Jurkat, Clone E6-1 (cell line): Measurements from ENCODE around the gene DDX19B.
"Not testable (repeated sequence)": the region's sequence is repeated elsewhere in the genome, so short reads cannot be mapped to it uniquely, and the experiment has no call there.

ENCODE experiments used
- DNase-seq: peaks from one replicate; pipeline ENCODE4 v3.0.0-alpha.2; 2011; ENCODE audit warnings: low read depth, low spot score
- H3K4me3 ChIP-seq: 2 replicates; pipeline ENCODE4 v1.5.1; 2011; ENCODE audit warnings: mild to moderate bottlenecking, low read length, control low read depth, moderate library complexity

DDX19B gene

GRCh38 chr16:70337814-70338213 is 38.8 kb downstream of the DDX19B start:
- H3K4me3 ChIP-seq, result no peak overlapping the region
- DNase-seq, result no peak

DNA sequence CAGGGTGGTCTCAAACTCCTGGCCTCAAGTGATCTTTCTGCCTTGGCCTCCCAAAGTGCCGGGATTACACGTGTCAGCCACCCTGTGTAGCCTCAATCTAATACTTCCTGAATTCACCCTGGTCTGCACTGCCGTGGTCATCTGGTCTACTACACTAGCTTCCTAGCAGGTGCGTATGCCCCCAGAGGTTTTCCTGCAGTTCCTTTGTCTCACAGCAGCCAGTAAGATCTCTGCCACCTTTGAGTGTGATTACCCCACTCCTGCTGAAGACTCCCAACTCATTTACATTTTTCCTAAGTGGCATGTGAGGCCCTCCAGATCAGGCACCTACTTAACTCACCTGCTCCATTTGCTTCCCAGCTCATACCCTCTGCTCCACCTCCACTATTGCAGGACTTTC is 42.6 kb downstream of the DDX19B start:
- no peak overlapping the region for H3K4me3 ChIP-seq
- no peak for DNase-seq

- H3K4me3 ChIP-seq, result no peak overlapping the region
- DNase-seq, result no peak
These were observed 43.0 kb downstream of the DDX19B start for GRCh38 chr16:70342016-70342415.

GRCh38 chr16:70345840-70346239 is 46.9 kb downstream of the DDX19B start:
- DNase-seq, result no peak
- H3K4me3 ChIP-seq, result peak overlapping the region; percentile 80

- DNase-seq, result no peak
- H3K4me3 ChIP-seq, result no peak overlapping the region
These were observed 50.0 kb downstream of the DDX19B start for GRCh38 chr16:70348991-70349390.

DNA sequence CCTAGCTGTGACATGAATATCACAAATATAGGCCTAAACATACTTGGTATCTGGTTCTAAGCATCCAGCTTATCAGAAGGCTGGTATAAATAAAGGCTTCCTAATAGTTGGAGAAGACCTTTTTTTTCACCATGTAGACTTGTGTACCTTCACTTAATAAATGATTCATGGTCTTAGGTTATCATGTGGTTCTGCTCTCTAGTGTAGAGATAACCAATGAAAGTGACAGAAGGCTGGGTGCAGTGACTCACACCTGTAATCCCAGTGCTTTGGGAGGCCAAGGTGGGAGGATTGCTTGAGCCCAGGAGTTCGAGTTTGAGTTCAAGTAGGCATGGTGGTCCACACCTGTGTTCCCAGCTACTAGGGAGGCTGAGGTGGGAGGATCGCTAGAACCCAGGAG is 50.8 kb downstream of the DDX19B start:
- H3K4me3 ChIP-seq, result no peak overlapping the region
- DNase-seq, result no peak

- no peak for DNase-seq
These were observed 60.6 kb downstream of the DDX19B start for GRCh38 chr16:70359552-70359951.

GRCh38 chr16:70364399-70364798 is 65.4 kb downstream of the DDX19B start:
- no peak overlapping the region for H3K4me3 ChIP-seq
- DNase-seq, result no peak

More at GRCh38 chr16:70359552-70359951, 60.6 kb downstream of the DDX19B start:
- no peak overlapping the region for H3K4me3 ChIP-seq

DNA sequence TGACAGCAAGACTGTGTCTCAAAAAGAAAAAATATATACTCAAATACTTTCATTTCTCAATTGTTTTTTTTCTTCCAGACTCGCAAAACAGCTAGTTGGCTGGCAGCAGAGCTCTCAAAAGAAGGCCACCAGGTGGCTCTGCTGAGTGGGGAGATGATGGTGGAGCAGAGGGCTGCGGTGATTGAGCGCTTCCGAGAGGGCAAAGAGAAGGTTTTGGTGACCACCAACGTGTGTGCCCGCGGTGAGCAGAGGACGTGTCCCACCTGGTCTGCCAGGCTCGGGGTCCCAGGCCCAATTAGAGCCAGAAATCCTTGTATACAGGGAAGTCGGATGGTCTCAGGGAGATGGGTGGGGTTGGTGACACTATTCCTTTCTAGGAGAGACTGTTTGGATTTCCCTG is 71.2 kb downstream of the DDX19B start:
- not testable (repeated sequence) for H3K4me3 ChIP-seq, DNase-seq

- no peak for DNase-seq
These were observed 71.9 kb downstream of the DDX19B start for GRCh38 chr16:70370924-70371323.

GRCh38 chr16:70372921-70373728 is 74.1 kb downstream of the DDX19B start:
- no peak for DNase-seq

More at GRCh38 chr16:70370924-70371323, 71.9 kb downstream of the DDX19B start:
- no peak overlapping the region for H3K4me3 ChIP-seq

DNA sequence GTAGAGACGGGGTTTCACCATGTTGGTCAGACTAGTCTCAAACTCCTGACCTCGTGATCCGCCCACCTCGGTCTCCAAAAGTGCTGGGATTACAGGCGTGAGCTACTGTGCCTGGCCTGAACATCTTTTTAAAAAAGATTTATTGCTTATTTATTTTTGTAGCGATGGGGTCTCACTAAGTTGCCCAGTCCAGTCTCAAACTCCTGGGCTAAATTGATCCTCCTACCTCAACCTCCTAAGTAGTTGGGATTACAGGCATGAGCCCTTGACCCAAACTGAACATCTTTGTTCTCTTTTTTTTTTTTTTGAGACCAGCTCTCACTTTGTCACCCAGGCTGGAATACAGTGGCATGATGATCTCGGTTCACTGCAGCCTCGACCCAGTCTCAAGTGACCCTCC is 75.2 kb downstream of the DDX19B start:
- H3K4me3 ChIP-seq, result no peak overlapping the region
- no peak for DNase-seq

More at GRCh38 chr16:70372921-70373728, 74.1 kb downstream of the DDX19B start:
- H3K4me3 ChIP-seq, result no peak overlapping the region

DNA sequence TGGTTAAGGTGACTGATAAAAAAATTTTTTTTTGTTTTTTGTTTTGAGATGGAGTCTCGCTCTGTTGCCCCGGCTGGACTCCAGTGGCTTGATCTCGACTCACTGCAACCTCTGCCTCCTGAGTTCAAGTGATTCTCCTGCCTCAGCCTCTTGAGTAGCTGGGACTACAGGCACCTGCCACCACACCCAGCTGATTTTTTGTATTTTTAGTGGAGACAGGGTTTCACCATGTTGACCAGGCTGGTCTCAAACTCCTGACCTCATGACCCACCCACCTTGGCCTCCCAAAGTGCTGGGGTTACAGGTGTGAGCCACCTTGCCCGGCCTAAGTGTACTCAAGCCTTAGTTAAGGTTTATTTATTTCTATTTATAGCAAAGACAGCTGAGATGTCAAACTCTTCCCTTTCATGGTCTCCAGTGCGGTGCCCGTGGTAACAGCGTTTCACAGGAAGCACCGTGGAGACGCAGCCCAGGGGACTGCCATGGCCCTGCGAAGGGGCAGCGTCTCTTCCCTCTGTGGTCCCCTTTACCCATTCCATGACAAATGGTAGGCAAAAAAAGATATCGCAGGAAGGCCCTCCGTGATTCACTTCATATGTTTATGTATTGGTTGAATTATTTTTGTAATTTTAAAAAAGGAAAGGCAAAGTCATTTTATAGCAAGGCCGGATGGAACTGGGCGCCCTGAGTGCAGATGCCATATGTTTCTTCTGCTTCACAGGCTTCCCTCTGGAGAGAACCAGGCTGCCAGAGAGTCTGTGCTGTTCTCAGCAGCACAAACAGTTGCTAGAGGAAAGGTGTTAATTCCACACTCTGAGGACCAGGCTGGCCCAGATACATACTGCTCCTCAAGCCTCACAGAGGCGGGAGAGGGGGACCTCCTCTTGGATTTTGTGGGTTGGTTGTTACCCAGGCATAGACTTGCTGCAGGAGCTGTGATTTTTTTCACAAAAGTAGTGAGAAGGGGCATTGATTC is 76.9 kb downstream of the DDX19B start:
- no peak for DNase-seq
- H3K4me3 ChIP-seq, result no peak overlapping the region

DNA sequence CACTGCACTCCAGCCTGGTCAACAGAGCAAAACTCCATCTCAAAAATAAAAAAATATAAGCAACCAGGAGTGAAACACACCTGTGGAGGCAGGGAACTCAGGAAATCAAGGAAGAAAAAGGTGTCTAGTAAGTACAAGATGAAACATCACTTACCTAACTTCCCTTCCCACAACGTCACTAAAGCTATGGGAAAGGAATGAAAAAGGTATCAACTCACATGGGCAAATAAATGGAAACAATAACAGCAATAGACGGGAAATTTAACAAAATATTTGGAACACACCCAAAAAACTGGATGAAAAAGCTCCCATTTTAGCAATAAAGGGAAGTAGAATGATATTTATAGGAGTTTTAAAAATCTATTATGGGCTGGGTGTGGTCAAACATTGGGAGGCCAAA is 78.8 kb downstream of the DDX19B start:
- H3K4me3 ChIP-seq, result no peak overlapping the region
- DNase-seq, result no peak

GRCh38 chr16:70378869-70379493 is 80.0 kb downstream of the DDX19B start:
- DNase-seq, result no peak
- no peak overlapping the region for H3K4me3 ChIP-seq

DNA sequence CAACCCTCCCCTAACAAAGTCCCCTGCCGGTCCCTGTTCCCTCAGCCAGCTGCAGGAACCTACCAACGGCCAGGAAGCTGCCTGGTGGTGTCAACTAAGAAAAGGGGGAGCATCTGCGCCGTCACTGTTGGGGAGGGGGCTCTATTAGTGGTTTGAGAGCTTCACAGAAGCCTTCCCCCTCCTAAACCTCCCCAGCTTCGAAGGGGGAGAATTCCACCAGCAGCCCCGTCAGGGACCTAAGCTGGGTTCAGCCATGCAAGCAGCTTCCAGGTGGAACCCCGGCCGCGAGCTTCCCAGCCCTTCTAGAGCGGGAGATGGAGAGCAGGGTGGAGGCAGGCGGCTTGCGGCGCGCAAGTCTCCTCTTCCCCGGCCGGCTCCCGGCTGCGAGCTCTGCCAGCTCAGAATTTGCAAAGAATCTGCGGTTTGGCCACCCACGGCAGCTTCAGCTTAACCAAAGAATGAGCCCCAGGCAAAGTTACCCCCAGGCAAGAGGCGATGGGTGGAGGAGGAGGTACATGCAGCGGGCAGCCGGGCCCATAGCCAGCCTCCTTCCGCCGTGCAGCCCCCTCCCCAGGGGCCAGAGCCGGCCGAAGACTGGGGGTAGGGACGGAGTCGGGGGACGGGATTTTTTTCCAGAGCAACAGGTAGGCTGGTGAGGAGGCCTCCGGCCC is 81.4 kb downstream of the DDX19B start:
- H3K4me3 ChIP-seq, result peak overlapping the region; percentile 93

DNA sequence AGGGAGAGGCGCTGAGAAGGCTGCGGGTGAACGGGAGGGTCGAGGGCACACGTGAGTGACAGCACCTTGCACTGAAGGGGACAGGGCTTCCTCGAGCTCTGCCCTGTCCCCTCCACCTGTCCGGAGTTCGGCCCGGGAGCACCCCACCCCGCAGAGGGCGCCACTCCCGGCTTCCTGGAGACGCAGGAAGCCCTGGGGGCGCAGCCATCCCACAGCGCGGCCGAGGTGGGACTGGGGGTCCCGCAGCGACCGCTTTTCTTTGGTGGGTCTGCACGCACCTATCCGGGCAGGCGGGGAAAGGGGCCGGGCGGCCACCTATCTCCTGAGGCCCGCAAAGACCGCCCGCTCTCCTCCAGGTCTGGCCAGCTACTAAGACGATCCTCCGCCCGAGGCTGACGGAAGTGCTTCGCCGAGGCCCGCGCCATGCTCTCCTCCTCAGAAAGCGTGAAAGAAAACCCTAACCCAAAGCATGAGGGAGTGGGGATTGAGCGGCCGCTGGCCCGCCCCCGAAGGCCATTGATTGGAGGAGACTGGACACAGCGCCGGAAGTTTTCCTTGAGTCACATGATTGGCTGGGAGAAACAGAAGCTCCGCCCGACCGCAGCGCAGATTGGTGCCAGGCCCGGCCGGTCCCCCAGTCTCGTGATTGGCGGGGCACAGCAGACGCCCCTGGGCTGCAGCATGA is 82.1 kb downstream of the DDX19B start:
- DNase-seq, result peak; percentile 98
- H3K4me3 ChIP-seq, result peak overlapping the region; percentile 93

More for the DNA sequence above, 81.4 kb downstream of the DDX19B start:
- DNase-seq, result peak; percentile 63

GRCh38 chr16:70381604-70382342 is 82.8 kb downstream of the DDX19B start:
- no peak for DNase-seq

More at GRCh38 chr16:70381604-70382342, 82.8 kb downstream of the DDX19B start:
- H3K4me3 ChIP-seq, result peak overlapping the region; percentile 93
